Bone marrow (tissue), 2 donors: ENCODE measurements around the gene MRRF.
"Not testable (repeated sequence)": the region's sequence is repeated elsewhere in the genome, so short reads cannot be mapped to it uniquely, and the experiment has no call there.

Experiments
- DNase-seq, 2 donors: peaks; one replicate each; lab custom pipeline; 2025; lab: John Stamatoyannopoulos, UW

Gene MRRF

GRCh38 chr9:122363131-122363530 is 98.4 kb downstream of the MRRF start:
- not testable (repeated sequence) for DNase-seq

DNA sequence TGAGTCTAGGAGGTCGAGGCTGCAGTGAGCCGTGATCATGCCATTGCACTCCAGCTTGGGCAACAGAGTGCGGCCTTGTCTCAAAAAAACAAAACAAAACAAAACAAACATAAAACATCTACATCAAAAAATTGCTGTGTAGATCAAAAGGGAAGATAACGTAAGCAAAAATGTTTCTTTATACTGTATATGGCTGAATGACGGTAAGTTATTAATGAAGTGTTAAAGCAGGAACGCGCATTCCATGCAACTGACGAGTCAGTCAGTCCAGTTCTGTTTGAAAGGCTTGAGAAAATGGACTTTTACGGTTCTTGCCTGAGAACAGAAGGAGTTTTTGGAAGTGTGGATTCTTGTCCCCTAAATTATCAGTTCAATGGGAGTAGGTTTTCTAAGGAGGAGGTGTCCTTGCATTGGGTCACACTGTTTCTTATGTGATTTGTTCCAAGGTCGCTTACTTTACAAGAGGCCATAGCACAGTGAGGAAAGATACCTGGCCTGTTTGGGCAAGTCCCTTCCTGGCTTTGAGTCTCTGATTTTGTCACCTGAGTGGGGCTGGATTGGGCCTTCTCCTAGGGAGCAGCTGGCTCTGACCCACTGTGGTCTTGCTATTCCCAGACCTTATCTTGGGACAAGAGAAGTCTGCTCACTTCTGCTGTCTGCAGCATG is 99.6 kb downstream of the MRRF start:
- no peak for DNase-seq

DNA sequence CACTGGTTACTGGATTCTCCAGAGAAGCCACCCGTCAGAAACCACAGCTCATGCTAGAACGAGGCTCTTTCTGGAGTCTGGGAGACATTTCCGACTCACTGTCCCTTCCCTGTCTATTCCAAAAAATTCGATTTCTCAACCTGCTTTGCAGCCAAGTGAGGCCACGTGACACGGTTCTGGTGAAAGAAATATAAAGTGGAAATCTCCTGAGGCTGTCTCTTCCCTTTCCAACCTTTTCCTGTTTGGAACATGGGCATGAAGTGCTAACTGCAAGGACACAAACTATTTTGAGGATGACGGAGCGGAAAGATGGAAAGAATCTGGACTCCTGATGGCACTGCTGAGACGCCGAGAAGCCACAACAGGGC is 100.1 kb downstream of the MRRF start:
- DNase-seq = no peak

- DNase-seq = no peak
Observed at GRCh38 chr9:122366074-122366660, 101.5 kb downstream of the MRRF start.

DNA sequence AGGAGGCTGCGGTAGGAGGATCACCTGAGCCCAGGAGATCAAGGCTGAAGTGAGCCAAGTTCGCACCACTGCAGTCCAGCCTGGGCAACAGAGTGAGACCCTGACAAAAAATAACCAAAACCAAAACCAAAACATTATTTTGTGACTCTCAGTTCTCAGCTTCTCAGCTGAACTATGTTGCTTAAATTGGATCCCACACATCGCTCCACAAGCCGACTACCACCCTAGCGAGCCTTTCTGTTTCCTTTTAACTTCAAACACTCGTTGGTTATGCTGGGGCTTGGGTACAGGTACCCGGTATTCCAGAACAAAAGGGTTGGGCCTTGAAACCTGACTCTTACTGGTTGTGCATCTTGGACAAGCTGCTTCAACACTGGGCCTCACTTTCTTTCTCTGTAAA is 102.4 kb downstream of the MRRF start:
- no peak for DNase-seq

GRCh38 chr9:122367774-122368460 is 103.2 kb downstream of the MRRF start:
- DNase-seq = no peak

DNA sequence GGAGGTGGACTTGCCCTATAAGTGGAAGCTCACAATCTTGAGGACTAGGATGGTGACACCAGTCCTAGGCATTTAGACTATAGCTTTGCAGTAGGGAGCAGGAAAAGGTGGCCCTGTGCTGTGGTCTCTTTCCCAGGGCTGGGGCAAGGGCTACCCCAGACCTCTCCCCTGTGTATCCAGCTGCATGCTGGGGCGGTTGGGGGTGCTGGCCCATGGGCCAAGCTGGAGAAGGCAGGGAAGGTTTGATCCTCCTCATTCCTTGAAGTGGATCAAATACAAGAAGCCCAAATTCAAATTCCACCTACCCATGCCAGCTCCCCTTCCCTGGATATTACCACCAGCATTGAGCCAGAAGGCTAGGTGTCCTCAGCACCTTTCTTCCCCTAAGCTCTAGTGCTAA is 104.0 kb downstream of the MRRF start:
- no peak for DNase-seq

GRCh38 chr9:122370303-122370702 is 105.6 kb downstream of the MRRF start:
- peak in 1 of 2 donors; percentile 46 for DNase-seq

DNA sequence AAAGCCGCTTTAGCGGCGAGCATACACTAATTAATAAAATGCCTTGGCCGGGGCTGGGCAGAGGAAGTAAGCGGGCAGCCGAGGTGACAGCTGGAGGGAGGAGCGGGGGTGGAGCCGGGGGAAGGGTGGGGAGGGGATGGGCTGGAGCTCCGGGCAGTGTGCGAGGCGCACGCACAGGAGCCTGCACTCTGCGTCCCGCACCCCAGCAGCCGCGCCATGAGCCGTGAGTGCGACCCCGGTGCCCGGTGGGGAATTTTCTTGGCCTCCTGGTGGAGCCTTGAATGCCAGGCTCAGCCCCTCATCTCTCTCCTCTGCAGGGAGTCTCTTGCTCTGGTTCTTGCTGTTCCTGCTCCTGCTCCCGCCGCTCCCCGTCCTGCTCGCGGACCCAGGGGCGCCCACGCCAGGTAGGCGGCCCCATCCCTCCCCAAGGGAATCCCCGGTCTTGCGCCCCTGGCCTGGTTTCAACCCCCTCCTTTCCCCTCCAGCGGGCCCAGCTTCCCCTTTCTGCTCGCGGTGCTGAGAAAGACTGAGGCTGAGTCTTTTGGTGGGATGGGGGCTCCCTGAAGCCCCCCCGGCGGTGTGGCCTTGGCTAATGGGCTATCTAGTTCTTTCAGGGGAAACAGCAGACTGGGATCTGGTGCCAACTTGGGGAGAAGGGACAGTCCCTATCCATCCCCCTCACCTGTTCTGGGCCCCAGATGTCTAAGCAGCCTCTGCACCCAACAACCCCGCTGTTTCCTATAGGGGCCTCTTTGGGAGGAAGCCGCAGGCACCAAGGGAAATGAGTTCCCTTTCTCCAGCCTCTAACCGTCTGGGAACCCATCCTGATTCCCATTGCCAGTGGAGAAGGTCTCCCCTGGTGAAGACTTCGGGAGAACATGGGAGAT is 106.4 kb downstream of the MRRF start, which contains the start of gene PTGS1:
PTGS1 (plus strand) TSS at position 156 of the 887 bp plus-strand sequence; CDS start at position 217, 61 bp downstream.
- peak; percentile 26 to 40 for DNase-seq

- no peak for DNase-seq
Observed at GRCh38 chr9:122371846-122372245, 107.2 kb downstream of the MRRF start.

- DNase-seq = no peak
Observed at GRCh38 chr9:122372856-122373845, 108.5 kb downstream of the MRRF start.

- no peak for DNase-seq
Observed at GRCh38 chr9:122374885-122375420, 110.3 kb downstream of the MRRF start.

- DNase-seq = no peak
Observed at GRCh38 chr9:122376796-122377195, 112.1 kb downstream of the MRRF start.

- peak in 1 of 2 donors; percentile 32 for DNase-seq
Observed at GRCh38 chr9:122377241-122378164, 112.8 kb downstream of the MRRF start.

GRCh38 chr9:122378236-122378635 is 113.6 kb downstream of the MRRF start:
- no peak for DNase-seq

DNA sequence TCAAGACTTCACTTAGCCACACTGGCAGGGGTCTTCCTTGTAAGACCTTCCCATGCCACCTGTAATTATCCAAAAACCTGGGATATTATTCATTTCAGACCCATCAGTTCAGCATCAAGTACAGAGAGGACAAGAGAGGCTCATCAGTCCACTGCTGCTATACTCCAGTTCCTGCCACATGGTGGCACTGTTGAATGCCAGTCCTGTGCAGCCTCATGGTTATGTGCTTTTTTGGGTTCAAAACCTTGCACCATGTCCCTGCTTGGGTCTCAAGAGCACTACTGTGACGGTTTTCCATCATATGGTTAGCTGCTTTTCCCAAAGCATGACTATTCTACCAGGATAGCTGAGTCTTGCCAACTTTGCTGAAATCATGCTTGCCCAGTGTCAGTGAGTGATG is 114.7 kb downstream of the MRRF start:
- no peak for DNase-seq

- no peak for DNase-seq
Observed at GRCh38 chr9:122380293-122380692, 115.6 kb downstream of the MRRF start.
